HG03460 (cell line): ENCODE results near the gene TRIM51.
"Not testable (repeated sequence)": the region's sequence is repeated elsewhere in the genome, so short reads cannot be mapped to it uniquely, and the experiment has no call there.

Experiments used
- ATAC-seq: cut with Tn5 transposase; IDR thresholded peaks from one replicate; pipeline ENCODE4 v1.9.1; 2021; ENCODE audit not compliant: unreplicated experiment

The TRIM51 gene

DNA sequence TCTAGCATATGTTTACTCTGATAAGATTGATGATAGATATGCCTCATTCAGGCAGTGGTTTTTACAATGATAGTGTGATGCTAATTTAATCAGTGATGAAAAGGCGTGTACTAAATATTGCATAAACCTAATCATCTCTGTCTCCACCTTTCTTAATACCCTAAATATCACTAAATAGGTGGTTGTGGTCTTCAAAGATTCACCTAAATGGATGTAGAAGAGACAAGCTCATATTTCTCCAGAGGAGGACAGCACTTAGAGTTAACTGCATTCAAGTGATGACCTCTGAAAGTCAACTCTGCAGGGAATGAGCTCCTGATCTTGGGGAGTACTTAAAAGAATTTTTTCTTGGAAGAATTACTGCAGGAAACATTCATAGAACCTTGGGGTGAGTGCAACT, at the start of gene TRIM51:
TSS of gene TRIM51 (plus strand) at position 301 of the 400 bp plus-strand sequence. CDS start 2,132 bp downstream, outside the sequence.
- not testable (repeated sequence) for ATAC-seq

- no peak for ATAC-seq
These were observed 44.6 kb upstream of the TRIM51 start, which contains the start of gene OR5D16 for GRCh38 chr11:55838452-55838851. TSS of gene OR5D16 (plus strand) at chr11:55838752. CDS start at chr11:55838752, 0 bp downstream.

DNA sequence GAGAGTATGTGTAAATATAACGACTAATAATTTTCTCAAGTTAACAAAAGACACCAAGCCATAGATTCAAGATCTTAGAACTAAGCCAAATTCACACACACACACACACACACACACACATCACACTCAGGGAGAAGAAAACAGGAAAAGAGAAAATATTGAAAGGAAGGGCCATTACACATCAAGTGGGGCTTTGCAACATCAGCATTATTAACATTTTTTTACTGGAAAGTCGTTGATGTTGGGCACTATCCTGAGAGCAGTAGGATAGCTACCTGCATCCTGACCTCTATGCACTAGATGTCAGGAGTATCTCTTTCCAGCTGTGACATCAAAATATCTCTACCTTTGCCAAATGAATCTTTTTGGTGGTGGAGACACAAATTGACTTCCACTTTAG, 35.6 kb upstream of the TRIM51 start:
- ATAC-seq: no peak

- ATAC-seq: no peak
These were observed 34.1 kb upstream of the TRIM51 start for GRCh38 chr11:55849037-55849436.

DNA sequence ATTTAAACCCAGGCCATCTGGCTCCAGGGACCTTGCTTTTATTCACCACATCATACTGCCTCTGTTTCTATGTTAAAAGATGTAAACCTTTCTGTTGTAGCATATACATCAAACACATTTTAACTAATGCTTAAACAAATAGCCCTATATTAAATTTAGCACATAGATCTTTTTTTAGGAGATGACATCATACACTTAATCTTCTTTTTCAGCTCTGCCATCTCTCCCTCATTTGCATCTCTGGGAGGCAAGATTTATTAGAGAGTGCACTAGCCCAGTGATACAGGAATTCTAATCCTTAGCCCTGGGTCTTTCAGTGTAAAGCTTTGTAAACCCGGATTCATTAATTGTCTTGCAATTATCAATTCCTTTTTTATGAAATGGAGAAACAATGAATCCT, 31.0 kb upstream of the TRIM51 start:
- no peak for ATAC-seq

DNA sequence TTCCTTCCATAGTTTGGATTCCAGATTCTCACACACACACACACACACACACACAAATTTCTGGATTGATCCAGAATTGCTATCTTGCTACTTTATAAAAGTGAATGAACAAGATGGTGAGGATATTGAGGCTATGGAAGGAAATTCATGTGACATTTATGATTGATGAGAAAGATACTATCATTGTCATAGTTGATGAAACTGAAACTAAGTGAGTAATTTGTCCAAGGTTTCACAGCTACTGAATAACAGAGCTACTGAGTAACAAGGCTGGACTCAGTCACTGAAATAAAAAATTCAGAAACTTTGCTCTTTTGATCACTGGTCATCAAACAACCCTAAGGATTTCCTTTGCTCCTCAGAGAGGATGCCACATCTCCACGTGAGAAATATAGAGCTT, 28.4 kb upstream of the TRIM51 start:
- ATAC-seq: no peak

DNA sequence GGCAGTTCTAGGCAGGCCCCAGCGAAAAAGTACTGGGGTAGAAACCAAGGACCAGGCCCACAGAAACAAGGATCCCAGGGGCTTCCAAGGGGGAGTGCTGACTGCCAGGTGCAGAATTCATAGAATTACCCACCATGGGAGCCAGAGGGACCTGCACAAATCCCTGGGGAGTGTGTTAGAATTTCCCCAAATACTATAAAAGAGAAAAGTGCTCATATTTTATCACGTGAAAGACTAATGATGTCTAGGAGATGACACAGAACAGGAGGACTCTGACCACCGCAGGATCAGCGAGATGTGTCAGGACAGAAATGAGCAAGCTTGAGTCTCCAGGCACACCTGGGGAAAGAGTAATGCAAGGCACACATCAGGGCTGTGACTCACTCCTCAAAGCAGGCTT, 15.7 kb upstream of the TRIM51 start:
- not testable (repeated sequence) for ATAC-seq

DNA sequence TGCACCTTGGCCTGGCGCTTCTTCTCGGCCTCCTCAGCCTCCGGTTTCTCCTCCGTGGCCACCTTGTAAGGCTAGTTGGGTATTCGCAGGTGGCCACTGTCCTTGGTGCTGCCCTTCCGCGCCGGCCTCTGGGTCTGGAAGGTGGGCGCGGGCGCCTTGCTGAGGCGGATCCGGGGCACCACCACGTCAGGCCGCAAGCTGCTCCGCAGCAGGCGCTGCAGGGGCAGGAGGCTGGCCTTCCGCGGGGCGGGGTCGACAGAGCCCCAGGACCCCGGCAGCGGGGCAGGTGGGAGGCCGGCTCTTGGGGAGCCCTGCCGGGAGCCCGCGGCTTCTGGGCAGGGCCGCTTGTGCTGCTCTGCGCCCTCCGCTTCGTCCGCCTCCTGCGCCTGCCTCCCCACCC, 10.4 kb upstream of the TRIM51 start:
- ATAC-seq: not testable (repeated sequence)

DNA sequence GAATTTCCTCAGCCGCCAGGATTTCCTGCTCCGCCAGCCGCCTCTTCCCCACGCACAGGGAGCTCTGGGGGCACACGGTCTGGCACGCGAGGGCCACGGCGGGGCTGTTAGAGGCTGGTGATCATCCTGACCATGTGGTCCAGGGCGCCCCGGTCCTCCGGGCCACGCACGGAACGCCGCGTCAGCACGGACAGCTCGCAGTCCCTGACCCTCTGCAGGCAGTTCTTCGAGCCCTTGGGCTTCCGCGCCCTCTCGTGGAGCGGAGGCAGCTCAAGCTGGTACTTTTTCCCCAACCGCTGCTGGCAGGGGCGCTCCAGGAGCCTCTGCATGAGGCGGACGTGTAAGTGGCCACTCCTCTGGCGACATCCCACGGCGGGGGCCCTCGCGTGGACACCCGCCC, 10.0 kb upstream of the TRIM51 start:
- not testable (repeated sequence) for ATAC-seq

DNA sequence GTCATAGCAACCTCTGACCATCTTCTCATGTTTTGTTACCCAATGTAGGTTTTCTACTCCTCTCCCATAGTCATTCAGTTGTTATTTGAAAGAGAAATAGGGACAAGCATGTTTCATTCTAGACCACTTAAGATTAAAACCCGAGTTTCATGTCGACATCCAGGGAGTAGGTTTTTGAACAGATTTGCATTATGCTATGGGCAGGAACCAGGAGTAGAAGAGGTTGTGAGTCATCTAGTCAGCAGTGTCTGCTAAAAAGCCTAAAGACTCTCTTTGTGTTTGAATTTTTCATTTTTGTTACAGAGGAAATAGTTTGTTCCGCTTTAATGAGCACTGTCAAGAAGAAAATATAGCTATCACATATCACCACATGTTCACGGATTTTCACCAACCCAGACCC, 1.9 kb downstream of the TRIM51 start:
- ATAC-seq: not testable (repeated sequence)

DNA sequence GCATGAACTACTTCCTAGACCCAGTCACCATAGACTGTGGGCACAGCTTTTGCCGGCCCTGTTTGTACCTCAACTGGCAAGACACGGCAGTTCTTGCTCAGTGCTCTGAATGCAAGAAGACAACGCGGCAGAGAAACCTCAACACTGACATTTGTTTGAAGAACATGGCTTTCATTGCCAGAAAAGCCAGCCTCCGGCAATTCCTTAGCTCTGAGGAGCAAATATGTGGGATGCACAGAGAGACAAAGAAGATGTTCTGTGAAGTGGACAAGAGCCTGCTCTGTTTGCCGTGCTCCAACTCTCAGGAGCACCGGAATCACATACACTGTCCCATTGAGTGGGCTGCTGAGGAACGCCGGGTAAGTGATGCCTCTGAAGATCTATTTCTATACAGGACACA, 2.4 kb downstream of the TRIM51 start:
- not testable (repeated sequence) for ATAC-seq

DNA sequence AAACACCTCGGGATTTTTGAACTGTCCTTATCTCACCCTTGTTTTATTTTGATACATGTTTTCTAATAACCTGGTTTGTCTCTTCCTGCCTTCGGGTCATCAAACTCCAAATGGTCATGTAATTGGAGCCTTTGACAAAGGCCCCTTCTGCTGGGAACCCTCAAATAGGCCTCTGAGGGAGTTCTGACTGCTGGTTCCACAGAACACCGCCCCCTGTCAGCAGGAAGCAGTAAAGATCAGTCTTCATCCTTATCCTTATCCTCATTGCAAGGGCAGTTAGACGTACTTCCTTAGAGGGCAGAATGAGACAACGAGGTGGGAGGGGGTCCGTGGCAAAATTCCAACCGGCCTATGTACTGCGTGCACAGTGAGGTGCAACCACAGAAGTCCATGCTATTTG, 12.1 kb downstream of the TRIM51 start:
- ATAC-seq: no peak

DNA sequence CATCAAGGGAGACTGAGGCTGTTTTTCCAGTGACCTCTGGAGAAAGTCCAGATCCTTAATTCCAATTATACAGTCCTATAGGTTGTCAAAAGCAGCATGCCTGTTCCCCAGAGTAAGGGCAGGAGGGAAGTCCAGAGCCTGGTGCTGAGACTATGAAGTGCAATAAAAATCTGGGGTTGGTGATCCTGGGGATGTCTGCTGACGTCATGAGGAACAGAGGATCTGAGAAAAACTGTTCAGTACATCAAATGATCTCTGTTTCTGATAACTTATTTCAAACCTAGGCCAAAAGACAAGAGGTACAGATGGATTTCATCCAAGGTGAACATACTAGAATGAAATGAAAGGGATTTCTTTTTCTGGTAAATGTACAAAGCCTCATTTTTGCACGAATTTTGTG, 19.2 kb downstream of the TRIM51 start:
- no peak for ATAC-seq

- ATAC-seq: no peak
These were observed 31.4 kb downstream of the TRIM51 start, which contains the start of gene OR5W2 for GRCh38 chr11:55914482-55914881. TSS of gene OR5W2 (minus strand) at chr11:55914582. CDS start at chr11:55914582, 0 bp downstream.

GRCh38 chr11:55920537-55920936, 37.4 kb downstream of the TRIM51 start:
- ATAC-seq: no peak

GRCh38 chr11:55936300-55936699, 53.2 kb downstream of the TRIM51 start, which contains the start of gene OR5I1:
TSS of gene OR5I1 (minus strand) at chr11:55936400. CDS start at chr11:55936400, 0 bp downstream.
- ATAC-seq: no peak
